K562 (cell line): Measurements from ENCODE around the gene GRIA4. TPM values are rescaled to one million over a fixed set of nuclear protein-coding genes. Genes with fewer than 3 reads are reported as not detected.

ENCODE experiments used
- ATAC-seq: fragments of 200-7000 bp; cut with Tn5 transposase; 3 replicates; pipeline ENCODE4 v1.9.1; 2020; ENCODE audit warnings: moderate library complexity
- BruUV-seq: library from RNA; stranded (reverse); fragments of 400-500 nt; replicated peaks from 2 replicates; lab custom pipeline; 2021; lab: Mats Ljungman, UMichigan
- CTCF ChIA-PET: fragments of 300-600 bp; formaldehyde crosslinking; extraction: SDS; loops from one replicate; lab custom pipeline; 2021; ENCODE audit warnings: low intra/inter-chr PET ratio; lab: Yijun Ruan, JAX
- POLR2A ChIA-PET: fragments of 300-600, 350-650 bp; sonication (Branson Sonifier 250); formaldehyde crosslinking; extraction: SDS; loops from one replicate; lab custom pipeline; 2021; ENCODE audit warnings: antibody characterized with exemption, inconsistent platforms; lab: Yijun Ruan, JAX
- DNase-seq, 4 experiments: peaks; one replicate each; pipeline versions ENCODE4 v3.0.0 to v3.0.0-alpha.2; 2011 to 2018; ENCODE audit warnings: low spot score in 3 of 4, mixed read lengths in 3 of 4; ENCODE audit errors: extremely low read depth in 1 of 4
- FAIRE-seq: peaks from 2 replicates; lab custom pipeline; 2011; peaks lifted over from hg19 to GRCh38; lab: Jason Lieb, UNC
- H2AFZ ChIP-seq: 2 replicates; pipeline ENCODE4 v1.6.0; 2011; ENCODE audit warnings: low read depth, low read length, control low read depth, inconsistent platforms
- H3K27ac ChIP-seq: fragments of 200-600 bp; 3 replicates; pipeline ENCODE4 v1.8.0; 2011; ENCODE audit warnings: low read depth, mild to moderate bottlenecking, control low read depth, inconsistent platforms, low read length, moderate library complexity, mixed read lengths; ENCODE audit errors: extremely low read depth
- H3K27me3 ChIP-seq, 2 experiments: fragments of 300-600 bp in 1 of 2; 2 replicates in 1 of 2; 3 replicates in 1 of 2; pipeline versions ENCODE4 v1.6.0 to v1.8.0; 2011; ENCODE audit warnings: inconsistent platforms in 2 of 2, low read length in 2 of 2, mild to moderate bottlenecking in 1 of 2, mixed read lengths in 1 of 2, moderate library complexity in 1 of 2; ENCODE audit not compliant: control insufficient read depth in 2 of 2, insufficient read depth in 2 of 2
- H3K36me3 ChIP-seq: fragments of 300-600 bp; 3 replicates; pipeline ENCODE4 v1.8.0; 2011; ENCODE audit warnings: mild to moderate bottlenecking, low read length, inconsistent platforms; ENCODE audit not compliant: control insufficient read depth, insufficient read depth
- H3K4me1 ChIP-seq, 2 experiments: fragments of 200-600 bp in 1 of 2; replicated peaks in 1 of 2; 2 replicates in 1 of 2; 3 replicates in 1 of 2; pipeline versions ENCODE4 v1.5.1 to v1.8.0; 2011; ENCODE audit warnings: inconsistent platforms in 2 of 2, low read length in 2 of 2, mild to moderate bottlenecking in 1 of 2, mixed read lengths in 1 of 2, moderate library complexity in 1 of 2; ENCODE audit not compliant: control insufficient read depth in 2 of 2, insufficient read depth in 2 of 2
- H3K4me2 ChIP-seq: 2 replicates; pipeline ENCODE4 v1.6.1; 2011; ENCODE audit warnings: low read length, control low read depth, inconsistent platforms, mixed read lengths; ENCODE audit not compliant: insufficient read depth
- H3K4me3 ChIP-seq: fragments of 200-600 bp; sonication (generic), shearing (Covaris generic); 2 replicates; pipeline ENCODE4 v1.5.1; 2016; ENCODE audit warnings: control low read depth, inconsistent platforms
- H3K79me2 ChIP-seq: fragments of 200-600 bp; 3 replicates; pipeline ENCODE4 v1.8.0; 2011; ENCODE audit warnings: low read length, inconsistent platforms; ENCODE audit not compliant: control insufficient read depth, insufficient read depth
- H3K9ac ChIP-seq, 2 experiments: 2 replicates each; pipeline versions ENCODE4 v1.6.0 to v1.6.1; 2011; ENCODE audit warnings: low read depth in 2 of 2, low read length in 2 of 2, control low read depth in 1 of 2, inconsistent platforms in 1 of 2, mild to moderate bottlenecking in 1 of 2, mixed read lengths in 1 of 2; ENCODE audit not compliant: insufficient read depth in 1 of 2
- H3K9me1 ChIP-seq: one replicate; pipeline ENCODE4 v1.6.0; 2011; ENCODE audit warnings: inconsistent platforms, mild to moderate bottlenecking, low read length, moderate library complexity; ENCODE audit not compliant: control insufficient read depth, insufficient read depth
- H3K9me3 ChIP-seq: replicated peaks from 2 replicates; pipeline ENCODE4 v1.5.1; 2011; ENCODE audit warnings: low read depth, low read length, inconsistent platforms; ENCODE audit not compliant: control insufficient read depth, insufficient read depth
- H4K20me1 ChIP-seq: replicated peaks from 2 replicates; pipeline ENCODE4 v1.6.1; 2011; ENCODE audit warnings: low read length, inconsistent platforms, mixed read lengths; ENCODE audit not compliant: control insufficient read depth, insufficient read depth
- CBFA2T3 ChIP-seq: fragments of 450-650 bp; IDR thresholded peaks from 2 replicates; pipeline ENCODE4 v1.6.1; 2017
- ELF1 ChIP-seq: fragments of 200-800 bp; sonication (Bioruptor generic); IDR thresholded peaks from 2 replicates; pipeline ENCODE4 v1.6.1; 2016; ENCODE audit warnings: missing genetic modification characterization, missing compliant biosample characterization
- FOXJ3 ChIP-seq: sonication (generic); formaldehyde crosslinking; IDR thresholded peaks from 2 replicates; pipeline ENCODE4 v1.4.0; 2020; ENCODE audit warnings: mild to moderate bottlenecking, missing genetic modification reagents
- FOXP1 ChIP-seq: sonication (generic); formaldehyde crosslinking; IDR thresholded peaks from 2 replicates; pipeline ENCODE4 v1.8.0; 2022; ENCODE audit warnings: mild to moderate bottlenecking, missing genetic modification reagents
- HDAC3 ChIP-seq: fragments of 450-650 bp; IDR thresholded peaks from 2 replicates; pipeline ENCODE4 v1.6.1; 2018; ENCODE audit warnings: borderline replicate concordance, mild to moderate bottlenecking, moderate library complexity; ENCODE audit not compliant: partially characterized antibody
- MCM7 ChIP-seq, 2 experiments: fragments of 450-650 bp; IDR thresholded peaks; 2 replicates each; pipeline ENCODE4 v1.6.1; 2016 to 2018
- NCOA2 ChIP-seq, 2 experiments: fragments of 450-650 bp; IDR thresholded peaks; 2 replicates each; pipeline ENCODE4 v1.6.1; 2018; ENCODE audit warnings: mild to moderate bottlenecking in 2 of 2, moderate library complexity in 1 of 2; ENCODE audit not compliant: partially characterized antibody in 2 of 2
- NR2C1 ChIP-seq, 2 experiments: fragments of 450-650 bp; IDR thresholded peaks; 2 replicates each; pipeline ENCODE4 v1.6.1; 2017; ENCODE audit warnings: mild to moderate bottlenecking in 2 of 2, antibody characterized with exemption in 1 of 2, inconsistent platforms in 1 of 2, missing compliant biosample characterization in 1 of 2, missing genetic modification characterization in 1 of 2
- PCBP1 ChIP-seq: fragments of 200-400 bp; formaldehyde crosslinking; IDR thresholded peaks from 2 replicates; pipeline ENCODE4 v1.6.1; 2018; ENCODE audit warnings: mild to moderate bottlenecking, low read depth, low read length; ENCODE audit not compliant: poor library complexity, severe bottlenecking
- SMAD2 ChIP-seq: fragments of 150-350 bp; IDR thresholded peaks from 2 replicates; pipeline ENCODE4 v1.6.1; 2014; ENCODE audit warnings: low read depth, mild to moderate bottlenecking, low read length
- SREBF2 ChIP-seq: sonication (generic); formaldehyde crosslinking; IDR thresholded peaks from 2 replicates; pipeline ENCODE4 v1.4.0; 2020; ENCODE audit warnings: mild to moderate bottlenecking, missing genetic modification reagents
- SRSF7 ChIP-seq: fragments of 200-400 bp; formaldehyde crosslinking; optimal IDR thresholded peaks from 2 replicates; pipeline ENCODE3; 2017; ENCODE audit warnings: mild to moderate bottlenecking, low read depth, low read length
- ZC3H8 ChIP-seq: fragments of 450-650 bp; IDR thresholded peaks from 2 replicates; pipeline ENCODE4 v1.6.1; 2017
- ZNF75A ChIP-seq: fragments of 450-650 bp; formaldehyde crosslinking; IDR thresholded peaks from 2 replicates; pipeline ENCODE4 v1.4.0; 2020; ENCODE audit warnings: mild to moderate bottlenecking
- ZNF778 ChIP-seq: fragments of 450-650 bp; formaldehyde crosslinking; IDR thresholded peaks from 2 replicates; pipeline ENCODE4 v1.4.0; 2020; ENCODE audit warnings: mild to moderate bottlenecking, moderate library complexity
- WGBS: fragments of 100-300 bp; shearing (Covaris generic); methylation state at CpG from one replicate; pipeline ENCODE4 v1.1.6; 2016; ENCODE audit warnings: low coverage, mixed read lengths; ENCODE audit not compliant: insufficient coverage; ENCODE audit errors: missing lambda C conversion rate; 5-methylcytosine and 5-hydroxymethylcytosine counted together
- in situ Hi-C: fragments of 300-500 bp; cut with MboI; formaldehyde crosslinking; loops from 4 replicates; pipeline ENCODE4 v1.15.0; 2018; ENCODE audit warnings: inconsistent platforms, mixed read lengths
- intact Hi-C: fragments of 100-400 bp; cut with micrococcal nuclease; formaldehyde crosslinking; loops from 2 replicates; pipeline ENCODE4 v1.14.2; 2022
- polyA plus RNA-seq, 8 experiments: library from polyadenylated mRNA; depleted of rRNA in 4 of 8; stranded (reverse) in 5 of 8; unstranded in 3 of 8; fragments of >200 nt; fragmentation: Nextera tagmentation in 2 of 8; fragmentation: Illumina TruSeq in 1 of 8; extraction: Ambion mirVana in 2 of 8; extraction: Trizol in 1 of 8; gene quantifications; 2 replicates each; pipeline versions ENCODE4 v1.2.1 to v1.2.3, GENCODE V29; 2011 to 2014; ENCODE audit warnings: inconsistent platforms in 1 of 8, missing spikeins in 1 of 8
- total RNA-seq, 7 experiments: library from RNA; depleted of rRNA in 6 of 7; stranded (reverse); fragments of >200 nt in 6 of 7; fragmentation: Illumina TruSeq in 2 of 7; extraction: Trizol in 2 of 7; gene quantifications; 2 replicates each; pipeline versions ENCODE4 v1.2.1 to v1.2.3, GENCODE V29; 2011 to 2021; ENCODE audit warnings: low replicate concordance in 1 of 7
- TF ChIP-seq, protein P1 (sequence below): sonication (generic); formaldehyde crosslinking; IDR thresholded peaks from 2 replicates; pipeline ENCODE4 v1.8.1; 2022; ENCODE audit warnings: missing genetic modification reagents

Gene GRIA4
- total and polyA plus RNA-seq, 9 of the 15 experiments (the other 6 are each of a cell fraction or from before 2014, with no cell fraction given), result not detected

DNA sequence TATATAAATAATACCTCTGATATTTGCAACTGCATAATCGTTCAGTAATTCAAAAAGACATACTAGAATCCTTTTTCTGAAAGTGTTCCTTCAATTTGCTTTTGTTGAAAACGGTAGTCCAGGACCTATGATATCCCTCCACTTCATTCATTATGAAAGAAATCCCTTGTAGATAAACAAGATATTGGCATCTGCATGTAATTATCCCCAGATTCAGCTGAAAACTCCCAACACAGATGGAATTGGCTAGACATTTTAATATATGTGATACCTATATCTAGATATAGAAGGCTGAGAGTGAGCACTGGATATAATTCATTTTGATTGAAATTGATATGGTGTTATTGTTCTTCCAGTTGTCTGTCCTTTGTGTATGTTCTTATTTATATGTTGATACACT, 302.8 kb downstream of the GRIA4 start:
- Histone ChIP-seq H3K4me2 (no peak overlapping the region), H4K20me1 (no peaks in the 10 kb centered on the region), H3K9me1 (no peaks in the 10 kb centered on the region), H3K27ac (no peak overlapping the region)
- intact Hi-C loops, result no loop called here
- in situ Hi-C loops, result no loop called here
- WGBS, result 0% methylated on average over 2 of the region's 2 CpGs
- ATAC-seq, result no peak
- no peak for DNase-seq
- no peak for TF ChIP-seq ZC3H8
- TF ChIP-seq SREBF2, result no peak
- no peak for TF ChIP-seq ELF1 (tag)
- no peak for TF ChIP-seq SMAD2
- TF ChIP-seq ZNF75A (CRISPR knock-in tag), result no peak
- TF ChIP-seq SRSF7, result no peak
- TF ChIP-seq NR2C1 (IDR thresholded peaks at IDR 0.05), result no peak
- no peak for TF ChIP-seq NR2C1 (tag; IDR thresholded peaks at IDR 0.05)
- TF ChIP-seq NCOA2 (IDR thresholded peaks at IDR 0.05; ENCODE audit: partially characterized antibody in 2 of 2), result no peak
- no peak for TF ChIP-seq FOXP1
- TF ChIP-seq HDAC3, result no peak
- no peak for TF ChIP-seq FOXJ3 (CRISPR knock-in tag)
- TF ChIP-seq CBFA2T3, result no peak
- TF ChIP-seq MCM7 (IDR thresholded peaks at IDR 0.05), result no peak
- TF ChIP-seq PCBP1, result no peak
- TF ChIP-seq, protein P1, sequence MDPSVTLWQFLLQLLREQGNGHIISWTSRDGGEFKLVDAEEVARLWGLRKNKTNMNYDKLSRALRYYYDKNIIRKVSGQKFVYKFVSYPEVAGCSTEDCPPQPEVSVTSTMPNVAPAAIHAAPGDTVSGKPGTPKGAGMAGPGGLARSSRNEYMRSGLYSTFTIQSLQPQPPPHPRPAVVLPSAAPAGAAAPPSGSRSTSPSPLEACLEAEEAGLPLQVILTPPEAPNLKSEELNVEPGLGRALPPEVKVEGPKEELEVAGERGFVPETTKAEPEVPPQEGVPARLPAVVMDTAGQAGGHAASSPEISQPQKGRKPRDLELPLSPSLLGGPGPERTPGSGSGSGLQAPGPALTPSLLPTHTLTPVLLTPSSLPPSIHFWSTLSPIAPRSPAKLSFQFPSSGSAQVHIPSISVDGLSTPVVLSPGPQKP (CRISPR knock-in tag), result no peak
- no peak for TF ChIP-seq ZNF778 (CRISPR knock-in tag)
- TF ChIP-seq, all 486 proteins: peak for 0
- Histone ChIP-seq H3K27me3 (no peaks in the 10 kb centered on the region), H3K4me1 (no peaks in the 10 kb centered on the region), H3K9me3 (no peaks in the 10 kb centered on the region), H2AFZ (no peak overlapping the region), H3K4me3 (no peak overlapping the region), H3K79me2 (no peaks in the 10 kb centered on the region), H3K36me3 (no peaks in the 10 kb centered on the region), H3K9ac (no peak overlapping the region)
- ChIA-PET POLR2A (no interaction called here), CTCF (no interaction called here)
- no TSS peak for BruUV-seq
- no peak for FAIRE-seq
